CD4-positive, alpha-beta T cell treated with Interferon alpha-2 for 1 hour (primary cell): ENCODE measurements around the gene FLAD1.
A peak's percentile ranks its signal among the peaks of the same experiment; 100 is the strongest.
"Not testable (repeated sequence)": the region's sequence is repeated elsewhere in the genome, so short reads cannot be mapped to it uniquely, and the experiment has no call there.

ENCODE experiments used
- DNase-seq, 2 donors: peaks; one replicate each; pipeline ENCODE4 v3.0.0-alpha.2; 2020 to 2022

Gene FLAD1

GRCh38 chr1:154992721-154993571 lies 9.8 kb downstream of the FLAD1 start:
- no peak for DNase-seq

- no peak for DNase-seq
Measured at GRCh38 chr1:154993572-154994268, 10.6 kb downstream of the FLAD1 start, which contains the start of gene LENEP. Gene LENEP (plus strand): TSS chr1:154993586. CDS start chr1:154993608, 22 bp downstream.

- DNase-seq: no peak
Measured at GRCh38 chr1:154994269-154994587, 11.1 kb downstream of the FLAD1 start.

- no peak for DNase-seq
Measured at GRCh38 chr1:154994591-154994990, 11.4 kb downstream of the FLAD1 start.

- DNase-seq: not testable (repeated sequence)
Measured at GRCh38 chr1:154995301-154995983, 12.3 kb downstream of the FLAD1 start.

- DNase-seq: no peak
Measured at GRCh38 chr1:154996966-154997701, 14.0 kb downstream of the FLAD1 start.

- DNase-seq: no peak
Measured at GRCh38 chr1:154998201-154998780, 15.1 kb downstream of the FLAD1 start.

- peak; percentile 72 to 77 for DNase-seq
Measured at GRCh38 chr1:154998818-154999570, 15.8 kb downstream of the FLAD1 start.

GRCh38 chr1:154999571-155000410 lies 16.6 kb downstream of the FLAD1 start:
- DNase-seq: peak in 1 of 2 donors; percentile 57

GRCh38 chr1:155000411-155000725 lies 17.2 kb downstream of the FLAD1 start:
- DNase-seq: no peak

GRCh38 chr1:155000726-155001424 lies 17.7 kb downstream of the FLAD1 start:
- DNase-seq: peak; percentile 71 to 82

- DNase-seq: no peak
Measured at GRCh38 chr1:155001425-155001674, 18.2 kb downstream of the FLAD1 start.

- peak; percentile 98 for DNase-seq
Measured at GRCh38 chr1:155001675-155002463, 18.7 kb downstream of the FLAD1 start.

- DNase-seq: no peak
Measured at GRCh38 chr1:155002464-155003226, 19.5 kb downstream of the FLAD1 start, which contains the start of gene ZBTB7B. Gene ZBTB7B (plus strand): TSS chr1:155002802. CDS start chr1:155014661, 11,859 bp downstream.

GRCh38 chr1:155003227-155003765 lies 20.2 kb downstream of the FLAD1 start:
- no peak for DNase-seq

- DNase-seq: no peak
Measured at GRCh38 chr1:155003766-155004351, 20.7 kb downstream of the FLAD1 start.

GRCh38 chr1:155004352-155005075 lies 21.4 kb downstream of the FLAD1 start:
- DNase-seq: no peak
